ENCODE results near the gene EML1.

- no peak for TF ChIP-seq USF2 (CRISPR knock-in tag; IDR thresholded peaks at IDR 0.05)
- TF ChIP-seq, protein P1, sequence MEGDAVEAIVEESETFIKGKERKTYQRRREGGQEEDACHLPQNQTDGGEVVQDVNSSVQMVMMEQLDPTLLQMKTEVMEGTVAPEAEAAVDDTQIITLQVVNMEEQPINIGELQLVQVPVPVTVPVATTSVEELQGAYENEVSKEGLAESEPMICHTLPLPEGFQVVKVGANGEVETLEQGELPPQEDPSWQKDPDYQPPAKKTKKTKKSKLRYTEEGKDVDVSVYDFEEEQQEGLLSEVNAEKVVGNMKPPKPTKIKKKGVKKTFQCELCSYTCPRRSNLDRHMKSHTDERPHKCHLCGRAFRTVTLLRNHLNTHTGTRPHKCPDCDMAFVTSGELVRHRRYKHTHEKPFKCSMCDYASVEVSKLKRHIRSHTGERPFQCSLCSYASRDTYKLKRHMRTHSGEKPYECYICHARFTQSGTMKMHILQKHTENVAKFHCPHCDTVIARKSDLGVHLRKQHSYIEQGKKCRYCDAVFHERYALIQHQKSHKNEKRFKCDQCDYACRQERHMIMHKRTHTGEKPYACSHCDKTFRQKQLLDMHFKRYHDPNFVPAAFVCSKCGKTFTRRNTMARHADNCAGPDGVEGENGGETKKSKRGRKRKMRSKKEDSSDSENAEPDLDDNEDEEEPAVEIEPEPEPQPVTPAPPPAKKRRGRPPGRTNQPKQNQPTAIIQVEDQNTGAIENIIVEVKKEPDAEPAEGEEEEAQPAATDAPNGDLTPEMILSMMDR (IDR thresholded peaks at IDR 0.05), result no peak
- no peak for TF ChIP-seq CREB1 (CRISPR knock-in tag; IDR thresholded peaks at IDR 0.05)
- no peak for TF ChIP-seq JUN (CRISPR knock-in tag; IDR thresholded peaks at IDR 0.05)
- TF ChIP-seq, protein P2, sequence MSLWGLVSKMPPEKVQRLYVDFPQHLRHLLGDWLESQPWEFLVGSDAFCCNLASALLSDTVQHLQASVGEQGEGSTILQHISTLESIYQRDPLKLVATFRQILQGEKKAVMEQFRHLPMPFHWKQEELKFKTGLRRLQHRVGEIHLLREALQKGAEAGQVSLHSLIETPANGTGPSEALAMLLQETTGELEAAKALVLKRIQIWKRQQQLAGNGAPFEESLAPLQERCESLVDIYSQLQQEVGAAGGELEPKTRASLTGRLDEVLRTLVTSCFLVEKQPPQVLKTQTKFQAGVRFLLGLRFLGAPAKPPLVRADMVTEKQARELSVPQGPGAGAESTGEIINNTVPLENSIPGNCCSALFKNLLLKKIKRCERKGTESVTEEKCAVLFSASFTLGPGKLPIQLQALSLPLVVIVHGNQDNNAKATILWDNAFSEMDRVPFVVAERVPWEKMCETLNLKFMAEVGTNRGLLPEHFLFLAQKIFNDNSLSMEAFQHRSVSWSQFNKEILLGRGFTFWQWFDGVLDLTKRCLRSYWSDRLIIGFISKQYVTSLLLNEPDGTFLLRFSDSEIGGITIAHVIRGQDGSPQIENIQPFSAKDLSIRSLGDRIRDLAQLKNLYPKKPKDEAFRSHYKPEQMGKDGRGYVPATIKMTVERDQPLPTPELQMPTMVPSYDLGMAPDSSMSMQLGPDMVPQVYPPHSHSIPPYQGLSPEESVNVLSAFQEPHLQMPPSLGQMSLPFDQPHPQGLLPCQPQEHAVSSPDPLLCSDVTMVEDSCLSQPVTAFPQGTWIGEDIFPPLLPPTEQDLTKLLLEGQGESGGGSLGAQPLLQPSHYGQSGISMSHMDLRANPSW (CRISPR knock-in tag; conservative IDR thresholded peaks at IDR 0.05; ENCODE audit: low read depth), result no peak
- no peak for TF ChIP-seq ZNF263 (CRISPR knock-in tag; IDR thresholded peaks at IDR 0.05; ENCODE audit: low read depth)
- TF ChIP-seq KAT7 (CRISPR knock-in tag; IDR thresholded peaks at IDR 0.05; ENCODE audit: borderline replicate concordance), result no peak
- TF ChIP-seq ZNF121 (CRISPR knock-in tag; IDR thresholded peaks at IDR 0.05), result no peak
- no peak for TF ChIP-seq SMAD4 (CRISPR knock-in tag; IDR thresholded peaks at IDR 0.05)
- TF ChIP-seq ZBTB43 (CRISPR knock-in tag; IDR thresholded peaks at IDR 0.05), result no peak
- TF ChIP-seq CREM (CRISPR knock-in tag; IDR thresholded peaks at IDR 0.05), result no peak
- no peak for TF ChIP-seq GTF2I (CRISPR knock-in tag; conservative IDR thresholded peaks at IDR 0.05)
- TF ChIP-seq ARID4B (CRISPR knock-in tag; IDR thresholded peaks at IDR 0.05; ENCODE audit: borderline replicate concordance), result no peak
These were observed 157.9 kb downstream of the EML1 start for GRCh38 chr14:99951085-99951484.

Data from WTC11 (cell line).